ENCODE results near the gene SFMBT2.

The SFMBT2 gene

GRCh38 chr10:7443036-7443435, 32.2 kb upstream of the SFMBT2 start:
- Histone ChIP-seq H3K36me3 (ENCODE audit: insufficient read depth, low read length) (no peaks in the 10 kb centered on the region), H3K4me3 (no peak overlapping the region), H3K9ac (ENCODE audit: insufficient read length) (no peak overlapping the region), H3K27ac (no peak overlapping the region), H3K9me3 (ENCODE audit: low read depth, low read length) (no peaks in the 10 kb centered on the region)
- TF ChIP-seq POLR2AphosphoS5 (IDR thresholded peaks at IDR 0.05; ENCODE audit: borderline replicate concordance, low read depth, low read length) (no peak), FOXP2 (optimal IDR thresholded peaks at IDR 0.05; ENCODE audit: control extremely low read depth, extremely low read length, insufficient read depth) (no peak), EZH2 (IDR thresholded peaks at IDR 0.05) (no peak)
- no peak for DNase-seq (ENCODE audit: low read depth, low spot score)

DNA sequence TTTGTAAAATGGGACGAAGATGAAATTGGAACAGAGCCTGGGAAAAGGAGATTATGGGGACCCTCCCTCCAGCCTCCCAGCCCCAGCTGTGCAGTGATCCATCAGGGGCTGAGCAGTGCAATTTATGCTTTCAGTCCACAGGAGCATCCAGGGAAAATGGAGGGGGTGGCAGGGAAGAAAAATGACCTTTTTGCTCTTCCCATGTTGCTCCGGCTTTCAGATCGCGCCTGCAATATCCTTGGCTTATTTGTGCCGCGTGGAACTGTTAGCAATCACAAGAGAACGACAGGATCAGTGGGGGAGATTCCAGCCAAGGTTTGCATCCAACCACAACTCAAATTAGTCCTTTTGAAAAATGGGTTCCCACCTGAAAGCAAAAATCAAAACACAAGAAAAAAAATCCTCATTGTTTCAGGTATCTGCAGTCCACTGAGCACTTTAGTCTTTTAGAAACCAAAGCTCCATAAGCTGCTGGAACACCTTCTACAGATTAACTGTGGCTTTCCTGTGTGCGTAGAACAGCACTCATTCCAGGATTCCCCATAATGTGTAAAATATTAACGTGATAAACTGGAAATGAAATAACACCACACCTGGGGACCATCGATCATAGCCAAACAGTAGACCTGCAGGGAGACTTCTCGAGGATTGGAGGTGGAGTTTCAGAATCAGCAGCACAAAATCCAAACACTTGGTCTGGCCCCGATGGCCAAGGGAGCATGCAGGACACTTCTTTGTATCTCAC, 30.7 kb upstream of the SFMBT2 start:
- no peak overlapping the region for H3K9ac ChIP-seq (ENCODE audit: insufficient read length)
- no peak overlapping the region for H3K4me3 ChIP-seq
- TF ChIP-seq EZH2 (IDR thresholded peaks at IDR 0.05) (no peak), POLR2AphosphoS5 (IDR thresholded peaks at IDR 0.05; ENCODE audit: borderline replicate concordance, low read depth, low read length) (no peak), FOXP2 (optimal IDR thresholded peaks at IDR 0.05; ENCODE audit: control extremely low read depth, extremely low read length, insufficient read depth) (no peak)
- H3K36me3 ChIP-seq (ENCODE audit: insufficient read depth, low read length) = no peaks in the 10 kb centered on the region
- H3K9me3 ChIP-seq (ENCODE audit: low read depth, low read length) = no peaks in the 10 kb centered on the region
- no peak for DNase-seq (ENCODE audit: low read depth, low spot score)
- H3K27ac ChIP-seq = no peak overlapping the region

GRCh38 chr10:7439696-7440095, 28.9 kb upstream of the SFMBT2 start:
- H3K36me3 ChIP-seq (ENCODE audit: insufficient read depth, low read length) = no peaks in the 10 kb centered on the region
- no peak for DNase-seq (ENCODE audit: low read depth, low spot score)
- no peaks in the 10 kb centered on the region for H3K9me3 ChIP-seq (ENCODE audit: low read depth, low read length)
- H3K27ac ChIP-seq = no peak overlapping the region
- no peak overlapping the region for H3K4me3 ChIP-seq
- no peak for TF ChIP-seq FOXP2 (optimal IDR thresholded peaks at IDR 0.05; ENCODE audit: control extremely low read depth, extremely low read length, insufficient read depth)
- TF ChIP-seq POLR2AphosphoS5 (IDR thresholded peaks at IDR 0.05; ENCODE audit: borderline replicate concordance, low read depth, low read length) = no peak
- TF ChIP-seq EZH2 (IDR thresholded peaks at IDR 0.05) = no peak
- no peak overlapping the region for H3K9ac ChIP-seq (ENCODE audit: insufficient read length)

GRCh38 chr10:7438196-7438986, 27.6 kb upstream of the SFMBT2 start:
- H3K36me3 ChIP-seq (ENCODE audit: insufficient read depth, low read length) = no peaks in the 10 kb centered on the region
- DNase-seq (ENCODE audit: low read depth, low spot score) = no peak
- no peaks in the 10 kb centered on the region for H3K9me3 ChIP-seq (ENCODE audit: low read depth, low read length)
- no peak overlapping the region for H3K4me3 ChIP-seq
- TF ChIP-seq POLR2AphosphoS5 (IDR thresholded peaks at IDR 0.05; ENCODE audit: borderline replicate concordance, low read depth, low read length) (no peak), FOXP2 (optimal IDR thresholded peaks at IDR 0.05; ENCODE audit: control extremely low read depth, extremely low read length, insufficient read depth) (no peak), EZH2 (IDR thresholded peaks at IDR 0.05) (no peak)
- H3K9ac ChIP-seq (ENCODE audit: insufficient read length) = no peak overlapping the region
- no peak overlapping the region for H3K27ac ChIP-seq

- H3K9me3 ChIP-seq (ENCODE audit: low read depth, low read length) = no peaks in the 10 kb centered on the region
- no peak for TF ChIP-seq EZH2 (IDR thresholded peaks at IDR 0.05)
- TF ChIP-seq POLR2AphosphoS5 (IDR thresholded peaks at IDR 0.05; ENCODE audit: borderline replicate concordance, low read depth, low read length) = no peak
- no peak for TF ChIP-seq FOXP2 (optimal IDR thresholded peaks at IDR 0.05; ENCODE audit: control extremely low read depth, extremely low read length, insufficient read depth)
- no peaks in the 10 kb centered on the region for H3K36me3 ChIP-seq (ENCODE audit: insufficient read depth, low read length)
- H3K9ac ChIP-seq (ENCODE audit: insufficient read length) = no peak overlapping the region
- H3K4me3 ChIP-seq = no peak overlapping the region
- no peak overlapping the region for H3K27ac ChIP-seq
- DNase-seq (ENCODE audit: low read depth, low spot score) = no peak
Measured at GRCh38 chr10:7436490-7437100, 25.8 kb upstream of the SFMBT2 start.

- Histone ChIP-seq H3K27ac (no peak overlapping the region), H3K9ac (ENCODE audit: insufficient read length) (no peak overlapping the region)
- TF ChIP-seq POLR2AphosphoS5 (IDR thresholded peaks at IDR 0.05; ENCODE audit: borderline replicate concordance, low read depth, low read length) = no peak
- no peak for TF ChIP-seq EZH2 (IDR thresholded peaks at IDR 0.05)
- no peak for TF ChIP-seq FOXP2 (optimal IDR thresholded peaks at IDR 0.05; ENCODE audit: control extremely low read depth, extremely low read length, insufficient read depth)
Measured at GRCh38 chr10:7435674-7436073, 24.8 kb upstream of the SFMBT2 start.

DNA sequence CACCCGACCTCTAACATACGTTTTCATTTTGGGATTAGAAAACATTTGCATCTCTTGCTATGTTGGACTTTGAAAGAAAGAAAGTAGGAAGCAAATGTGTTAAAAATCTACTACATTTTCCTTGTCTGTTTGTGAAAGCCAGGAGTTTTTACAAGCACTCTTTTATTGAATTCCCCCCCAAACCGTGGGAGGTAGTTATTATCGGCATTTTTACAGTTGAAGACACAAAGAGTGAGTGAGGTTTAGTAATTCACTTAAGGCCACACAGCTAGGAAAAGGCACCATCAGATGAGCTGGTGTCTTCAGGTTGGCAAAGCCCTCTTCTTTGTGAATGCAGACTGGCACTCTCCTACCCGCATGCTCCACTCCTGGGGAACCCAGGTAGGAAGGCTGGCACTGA, 23.5 kb upstream of the SFMBT2 start:
- Histone ChIP-seq H3K9me3 (ENCODE audit: low read depth, low read length) (no peaks in the 10 kb centered on the region), H3K27ac (no peak overlapping the region), H3K36me3 (ENCODE audit: insufficient read depth, low read length) (no peaks in the 10 kb centered on the region), H3K4me3 (no peak overlapping the region), H3K9ac (ENCODE audit: insufficient read length) (no peak overlapping the region)
- TF ChIP-seq EZH2 (IDR thresholded peaks at IDR 0.05) (no peak), POLR2AphosphoS5 (IDR thresholded peaks at IDR 0.05; ENCODE audit: borderline replicate concordance, low read depth, low read length) (no peak), FOXP2 (optimal IDR thresholded peaks at IDR 0.05; ENCODE audit: control extremely low read depth, extremely low read length, insufficient read depth) (no peak)
- no peak for DNase-seq (ENCODE audit: low read depth, low spot score)

More at GRCh38 chr10:7435674-7436073, 24.8 kb upstream of the SFMBT2 start:
- no peak for DNase-seq (ENCODE audit: low read depth, low spot score)
- H3K4me3 ChIP-seq = no peak overlapping the region
- H3K36me3 ChIP-seq (ENCODE audit: insufficient read depth, low read length) = no peaks in the 10 kb centered on the region
- no peaks in the 10 kb centered on the region for H3K9me3 ChIP-seq (ENCODE audit: low read depth, low read length)

GRCh38 chr10:7433861-7434260, 23.0 kb upstream of the SFMBT2 start:
- no peak for TF ChIP-seq POLR2AphosphoS5 (IDR thresholded peaks at IDR 0.05; ENCODE audit: borderline replicate concordance, low read depth, low read length)
- no peak for TF ChIP-seq EZH2 (IDR thresholded peaks at IDR 0.05)
- TF ChIP-seq FOXP2 (optimal IDR thresholded peaks at IDR 0.05; ENCODE audit: control extremely low read depth, extremely low read length, insufficient read depth) = no peak
- Histone ChIP-seq H3K9ac (ENCODE audit: insufficient read length) (no peak overlapping the region), H3K27ac (no peak overlapping the region), H3K9me3 (ENCODE audit: low read depth, low read length) (no peaks in the 10 kb centered on the region), H3K4me3 (peak overlapping the region; percentile 66), H3K36me3 (ENCODE audit: insufficient read depth, low read length) (no peaks in the 10 kb centered on the region)
- no peak for DNase-seq (ENCODE audit: low read depth, low spot score)

All from SK-N-MC (cell line).